T-helper 1 cell treated with Interleukin-12 subunit alpha and Interleukin-12 subunit beta and Interleukin-4 antibody, amounts not matched to agents 30 μg/mL and 1 μg/mL, for 36 hours (primary cell): ENCODE measurements around the gene ZNF214.

Source experiments
- H3K27ac Mint-ChIP-seq: one replicate; pipeline ENCODE4 v1.8.0; 2021; ENCODE audit warnings: mild to moderate bottlenecking, mixed read lengths
- H3K27me3 Mint-ChIP-seq: one replicate; pipeline ENCODE4 v1.8.0; 2021; ENCODE audit warnings: low read depth, mixed read lengths
- H3K36me3 Mint-ChIP-seq: one replicate; pipeline ENCODE4 v1.8.0; 2021; ENCODE audit warnings: low read depth, mixed read lengths
- H3K4me1 Mint-ChIP-seq: one replicate; pipeline ENCODE4 v1.8.0; 2021; ENCODE audit warnings: low read depth, mixed read lengths
- H3K4me3 Mint-ChIP-seq: one replicate; pipeline ENCODE4 v1.8.0; 2021; ENCODE audit warnings: mild to moderate bottlenecking, moderate library complexity, mixed read lengths
- H3K9me3 Mint-ChIP-seq: one replicate; pipeline ENCODE4 v1.8.0; 2021; ENCODE audit warnings: mixed read lengths

ZNF214 gene

GRCh38 chr11:7020183-7020917 lies at the start of gene ZNF214, which contains the start of gene NLRP14:
ZNF214 (minus strand) TSS chr11:7020346; CDS start chr11:7002835, 17,511 bp downstream.
NLRP14 (plus strand) TSS chr11:7020479; CDS start chr11:7038587, 18,108 bp downstream.
- Mint-ChIP-seq H3K27me3 (peaks cover 29% of the 10 kb centered on the region), H3K4me1 (peaks cover 3% of the 10 kb centered on the region), H3K27ac (no peak within 1 kb of the TSS), H3K4me3 (peak within 1 kb of the TSS; percentile 52), H3K9me3 (no peaks in the 10 kb centered on the region), H3K36me3 (no peaks in the 10 kb centered on the region)

GRCh38 chr11:7062534-7062933 lies 42.4 kb upstream of the ZNF214 start:
- Mint-ChIP-seq H3K9me3 (no peaks in the 10 kb centered on the region), H3K4me3 (no peak overlapping the region), H3K4me1 (no peaks in the 10 kb centered on the region), H3K27ac (no peak overlapping the region), H3K36me3 (no peaks in the 10 kb centered on the region), H3K27me3 (no peaks in the 10 kb centered on the region)

- no peaks in the 10 kb centered on the region for H3K4me1 Mint-ChIP-seq
- H3K4me3 Mint-ChIP-seq: no peak overlapping the region
- H3K9me3 Mint-ChIP-seq: no peaks in the 10 kb centered on the region
Measured at GRCh38 chr11:7060868-7061267, 40.7 kb upstream of the ZNF214 start.

GRCh38 chr11:7057641-7058040 lies 37.5 kb upstream of the ZNF214 start:
- Mint-ChIP-seq H3K4me3 (no peak overlapping the region), H3K36me3 (no peaks in the 10 kb centered on the region)

More at GRCh38 chr11:7060868-7061267, 40.7 kb upstream of the ZNF214 start:
- Mint-ChIP-seq H3K27me3 (no peaks in the 10 kb centered on the region), H3K36me3 (no peaks in the 10 kb centered on the region), H3K27ac (no peak overlapping the region)

GRCh38 chr11:7056828-7057513 lies 36.8 kb upstream of the ZNF214 start:
- no peaks in the 10 kb centered on the region for H3K9me3 Mint-ChIP-seq
- no peak overlapping the region for H3K4me3 Mint-ChIP-seq
- no peaks in the 10 kb centered on the region for H3K27me3 Mint-ChIP-seq
- no peaks in the 10 kb centered on the region for H3K36me3 Mint-ChIP-seq
- no peaks in the 10 kb centered on the region for H3K4me1 Mint-ChIP-seq
- H3K27ac Mint-ChIP-seq: no peak overlapping the region

More at GRCh38 chr11:7057641-7058040, 37.5 kb upstream of the ZNF214 start:
- Mint-ChIP-seq H3K27ac (no peak overlapping the region), H3K27me3 (no peaks in the 10 kb centered on the region), H3K4me1 (no peaks in the 10 kb centered on the region), H3K9me3 (no peaks in the 10 kb centered on the region)

- Mint-ChIP-seq H3K27ac (no peak overlapping the region), H3K9me3 (no peaks in the 10 kb centered on the region), H3K4me1 (no peaks in the 10 kb centered on the region), H3K36me3 (no peaks in the 10 kb centered on the region), H3K4me3 (no peak overlapping the region), H3K27me3 (no peaks in the 10 kb centered on the region)
Measured at GRCh38 chr11:7050191-7050590, 30.0 kb upstream of the ZNF214 start.

GRCh38 chr11:7046474-7047175 lies 26.5 kb upstream of the ZNF214 start:
- Mint-ChIP-seq H3K27ac (no peak overlapping the region), H3K36me3 (no peaks in the 10 kb centered on the region), H3K27me3 (no peaks in the 10 kb centered on the region), H3K4me1 (no peaks in the 10 kb centered on the region), H3K4me3 (no peak overlapping the region), H3K9me3 (no peaks in the 10 kb centered on the region)

- H3K9me3 Mint-ChIP-seq: no peaks in the 10 kb centered on the region
- H3K27me3 Mint-ChIP-seq: no peaks in the 10 kb centered on the region
- H3K36me3 Mint-ChIP-seq: no peaks in the 10 kb centered on the region
- no peak overlapping the region for H3K27ac Mint-ChIP-seq
- no peaks in the 10 kb centered on the region for H3K4me1 Mint-ChIP-seq
- H3K4me3 Mint-ChIP-seq: no peak overlapping the region
Measured at GRCh38 chr11:7034019-7034418, 13.9 kb upstream of the ZNF214 start.

GRCh38 chr11:7032692-7033091 lies 12.5 kb upstream of the ZNF214 start:
- no peaks in the 10 kb centered on the region for H3K36me3 Mint-ChIP-seq
- no peaks in the 10 kb centered on the region for H3K27me3 Mint-ChIP-seq
- H3K4me3 Mint-ChIP-seq: no peak overlapping the region
- no peaks in the 10 kb centered on the region for H3K4me1 Mint-ChIP-seq
- no peak overlapping the region for H3K27ac Mint-ChIP-seq
- no peaks in the 10 kb centered on the region for H3K9me3 Mint-ChIP-seq

- no peaks in the 10 kb centered on the region for H3K27me3 Mint-ChIP-seq
Measured at GRCh38 chr11:7031471-7031871, 11.3 kb upstream of the ZNF214 start.

GRCh38 chr11:7030836-7031235 lies 10.7 kb upstream of the ZNF214 start:
- no peaks in the 10 kb centered on the region for H3K4me1 Mint-ChIP-seq

More at GRCh38 chr11:7031471-7031871, 11.3 kb upstream of the ZNF214 start:
- Mint-ChIP-seq H3K36me3 (no peaks in the 10 kb centered on the region), H3K27ac (no peak overlapping the region), H3K4me3 (no peak overlapping the region), H3K4me1 (no peaks in the 10 kb centered on the region), H3K9me3 (no peaks in the 10 kb centered on the region)

GRCh38 chr11:7028141-7028540 lies 8.0 kb upstream of the ZNF214 start:
- Mint-ChIP-seq H3K4me3 (no peak overlapping the region), H3K27ac (no peak overlapping the region), H3K4me1 (no peaks in the 10 kb centered on the region), H3K9me3 (no peaks in the 10 kb centered on the region), H3K27me3 (peaks cover 3% of the 10 kb centered on the region), H3K36me3 (no peaks in the 10 kb centered on the region)

More at GRCh38 chr11:7030836-7031235, 10.7 kb upstream of the ZNF214 start:
- no peak overlapping the region for H3K27ac Mint-ChIP-seq
- no peaks in the 10 kb centered on the region for H3K9me3 Mint-ChIP-seq
- H3K27me3 Mint-ChIP-seq: no peaks in the 10 kb centered on the region
- no peaks in the 10 kb centered on the region for H3K36me3 Mint-ChIP-seq
- H3K4me3 Mint-ChIP-seq: no peak overlapping the region

GRCh38 chr11:7021318-7021717 lies 1.2 kb upstream of the ZNF214 start:
- H3K36me3 Mint-ChIP-seq: no peaks in the 10 kb centered on the region
- H3K4me1 Mint-ChIP-seq: peaks cover 3% of the 10 kb centered on the region
- no peak overlapping the region for H3K4me3 Mint-ChIP-seq
- no peak overlapping the region for H3K27ac Mint-ChIP-seq
- no peaks in the 10 kb centered on the region for H3K9me3 Mint-ChIP-seq
- peaks cover 29% of the 10 kb centered on the region for H3K27me3 Mint-ChIP-seq

GRCh38 chr11:7019500-7020182 lies 505 bp downstream of the ZNF214 start:
- Mint-ChIP-seq H3K27ac (no peak overlapping the region), H3K4me1 (peaks cover 3% of the 10 kb centered on the region), H3K36me3 (no peaks in the 10 kb centered on the region), H3K27me3 (peaks cover 27% of the 10 kb centered on the region), H3K9me3 (no peaks in the 10 kb centered on the region), H3K4me3 (peak overlapping the region; percentile 52)
